K562 (cell line): ENCODE results near the gene DTNA.

Experiments
- PML ChIP-seq: IDR thresholded peaks from 2 replicates; pipeline ENCODE4 v1.6.1; 2012; ENCODE audit warnings: low read length, inconsistent platforms
- POLR2AphosphoS5 ChIP-seq: IDR thresholded peaks from 2 replicates; pipeline ENCODE4 v1.6.1; 2011; ENCODE audit warnings: mild to moderate bottlenecking, low read depth, low read length, moderate library complexity; ENCODE audit not compliant: control insufficient read depth, insufficient read depth
- USF2 ChIP-seq: sonication (generic); formaldehyde crosslinking; IDR thresholded peaks from 2 replicates; pipeline ENCODE4 v1.5.0; 2020; ENCODE audit warnings: missing genetic modification reagents
- ZBTB1 ChIP-seq: sonication (generic); formaldehyde crosslinking; IDR thresholded peaks from 2 replicates; pipeline ENCODE4 v1.8.1; 2023; ENCODE audit warnings: missing genetic modification reagents, low read depth, mild to moderate bottlenecking, borderline replicate concordance
- ZNF274 ChIP-seq: IDR thresholded peaks from 2 replicates; pipeline ENCODE4 v1.6.1; 2011; ENCODE audit warnings: low read depth, mild to moderate bottlenecking, low read length, moderate library complexity, borderline replicate concordance

DNA sequence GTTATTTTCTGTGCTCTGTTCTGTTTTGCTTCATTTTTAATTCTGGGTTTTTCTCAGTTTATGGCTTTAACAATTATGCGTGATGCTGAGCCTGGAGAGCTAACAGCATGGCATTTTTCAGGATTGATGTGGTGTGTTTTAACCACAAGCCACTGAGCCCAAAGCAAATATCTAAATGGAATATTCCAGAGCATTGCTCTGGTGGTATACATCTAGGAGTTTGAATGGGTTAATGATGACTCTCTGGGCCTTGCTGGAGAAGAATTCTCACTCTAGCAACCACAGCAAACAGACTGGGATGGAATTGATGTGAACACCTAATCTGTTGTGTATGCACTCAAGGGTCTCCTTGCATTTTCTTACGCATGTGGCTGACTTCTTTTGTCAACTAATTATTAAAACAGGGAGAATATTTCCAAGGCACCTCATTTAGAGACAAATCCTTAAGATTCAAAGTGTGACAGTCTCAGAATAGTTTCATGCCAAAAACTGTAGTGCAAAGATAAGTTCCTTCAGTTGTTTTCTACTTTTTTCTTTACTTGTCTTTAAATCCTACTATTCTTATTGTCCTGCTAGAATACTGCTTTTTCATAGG is 164.0 kb downstream of the DTNA start:
- TF ChIP-seq POLR2AphosphoS5 (no peak), ZBTB1 (CRISPR knock-in tag) (no peak), PML (no peak), USF2 (CRISPR knock-in tag) (no peak), ZNF274 (no peak)
